ENCODE results near the gene LCP1. TPM values are rescaled to one million over a fixed set of nuclear protein-coding genes. Genes with fewer than 3 reads are reported as not detected.

The LCP1 gene
- total RNA-seq, 1 experiment from 2014 or later, result 1.5 TPM

DNA sequence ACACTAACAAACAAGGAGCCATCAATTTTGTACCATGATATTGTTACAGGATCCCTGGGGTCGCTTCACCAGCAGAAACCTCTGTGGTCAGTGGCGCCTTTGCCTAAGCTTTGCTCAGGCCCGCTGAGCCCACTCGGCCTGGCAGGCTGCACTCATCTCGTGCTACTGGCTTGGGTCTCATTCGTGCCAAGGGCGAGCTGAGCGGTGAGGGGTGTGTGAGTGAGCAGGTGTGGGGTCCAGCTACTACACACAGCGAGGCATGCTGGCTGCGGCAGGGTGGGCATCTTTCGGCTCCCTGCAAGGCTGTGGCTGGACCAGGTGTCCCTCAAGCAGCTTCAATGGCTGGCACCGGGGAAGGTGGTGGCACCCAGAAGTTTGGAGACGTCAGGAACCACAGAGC, 96.2 kb downstream of the LCP1 start:
- ATAC-seq, result no peak
- Histone ChIP-seq H3K4me1 (ENCODE audit: control insufficient read depth, insufficient read depth, low read length) (no peaks in the 10 kb centered on the region), H3K27me3 (ENCODE audit: control insufficient read depth, insufficient read depth, low read length) (no peaks in the 10 kb centered on the region; the same call in 1 of the 2 replicates), H3K9me3 (ENCODE audit: control insufficient read depth, insufficient read depth, low read depth, low read length) (no peaks in the 10 kb centered on the region), H3K27ac (ENCODE audit: low read length) (no peak overlapping the region), H3K4me3 (ENCODE audit: low read depth in 2 of 2, low read length in 2 of 2) (no peak overlapping the region), H3K36me3 (ENCODE audit: control insufficient read depth, insufficient read depth, low read length) (no peaks in the 10 kb centered on the region)
- no peak for DNase-seq (ENCODE audit: low read depth, low spot score)
- BruUV-seq (replicated peaks), result no TSS peak
- intact Hi-C loops (cut with micrococcal nuclease; ENCODE audit: unreplicated experiment), result no loop called here
- in situ Hi-C loops (cut with HindIII; ENCODE audit: low pct_unique_long_range_greater_than_20kb, low sequenced_read_pairs), result no loop called here
- TF ChIP-seq TCF7L2 (IDR thresholded peaks at IDR 0.05; ENCODE audit: low read depth, low read length), result no peak
- TF ChIP-seq, protein P1, sequence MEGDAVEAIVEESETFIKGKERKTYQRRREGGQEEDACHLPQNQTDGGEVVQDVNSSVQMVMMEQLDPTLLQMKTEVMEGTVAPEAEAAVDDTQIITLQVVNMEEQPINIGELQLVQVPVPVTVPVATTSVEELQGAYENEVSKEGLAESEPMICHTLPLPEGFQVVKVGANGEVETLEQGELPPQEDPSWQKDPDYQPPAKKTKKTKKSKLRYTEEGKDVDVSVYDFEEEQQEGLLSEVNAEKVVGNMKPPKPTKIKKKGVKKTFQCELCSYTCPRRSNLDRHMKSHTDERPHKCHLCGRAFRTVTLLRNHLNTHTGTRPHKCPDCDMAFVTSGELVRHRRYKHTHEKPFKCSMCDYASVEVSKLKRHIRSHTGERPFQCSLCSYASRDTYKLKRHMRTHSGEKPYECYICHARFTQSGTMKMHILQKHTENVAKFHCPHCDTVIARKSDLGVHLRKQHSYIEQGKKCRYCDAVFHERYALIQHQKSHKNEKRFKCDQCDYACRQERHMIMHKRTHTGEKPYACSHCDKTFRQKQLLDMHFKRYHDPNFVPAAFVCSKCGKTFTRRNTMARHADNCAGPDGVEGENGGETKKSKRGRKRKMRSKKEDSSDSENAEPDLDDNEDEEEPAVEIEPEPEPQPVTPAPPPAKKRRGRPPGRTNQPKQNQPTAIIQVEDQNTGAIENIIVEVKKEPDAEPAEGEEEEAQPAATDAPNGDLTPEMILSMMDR (IDR thresholded peaks at IDR 0.05), result no peak
- TF ChIP-seq REST (IDR thresholded peaks at IDR 0.05; ENCODE audit: insufficient read depth in 1 of 2, low read depth in 2 of 2, low read length in 1 of 2), result no peak
- no peak for TF ChIP-seq SIN3A (IDR thresholded peaks at IDR 0.05; ENCODE audit: borderline replicate concordance, insufficient read depth, low read depth, low read length)
- TF ChIP-seq POLR2AphosphoS5 (IDR thresholded peaks at IDR 0.05; ENCODE audit: low read depth, low read length), result no peak
- ChIA-PET POLR2A (no interaction called here), CTCF (interaction anchor here (0.6 kb wide), 1 partner anchor 152 kb away, joined by 4 read pairs; no protein-coding TSS in a partner anchor)

DNA sequence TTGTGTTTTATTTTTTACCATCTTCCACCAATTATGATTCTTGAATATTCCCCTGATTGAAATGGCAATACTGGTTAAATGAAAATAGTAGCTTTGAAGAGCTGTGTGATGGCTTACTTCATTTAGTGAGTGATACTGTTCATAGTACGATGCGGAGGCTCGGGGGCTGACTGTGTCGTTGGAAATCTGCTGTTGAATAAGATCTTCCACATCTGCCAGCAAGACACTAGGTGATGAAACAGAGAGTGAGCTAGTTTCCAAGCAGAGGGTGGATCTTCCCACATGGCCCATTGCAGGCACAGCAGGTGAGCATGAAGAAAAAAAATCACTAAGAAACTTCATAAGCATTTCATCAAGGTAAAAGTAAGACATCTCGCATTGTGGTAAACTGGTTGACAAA, 99.7 kb downstream of the LCP1 start:
- no peak for DNase-seq (ENCODE audit: low read depth, low spot score)
- no peak for ATAC-seq
- no peak overlapping the region for H3K4me3 ChIP-seq (ENCODE audit: low read depth in 2 of 2, low read length in 2 of 2)
- TF ChIP-seq REST (IDR thresholded peaks at IDR 0.05; ENCODE audit: insufficient read depth in 1 of 2, low read depth in 2 of 2, low read length in 1 of 2) (no peak), SIN3A (IDR thresholded peaks at IDR 0.05; ENCODE audit: borderline replicate concordance, insufficient read depth, low read depth, low read length) (no peak)
- POLR2A ChIA-PET, result no interaction called here
- BruUV-seq (replicated peaks), result no TSS peak
- in situ Hi-C loops (cut with HindIII; ENCODE audit: low pct_unique_long_range_greater_than_20kb, low sequenced_read_pairs), result no loop called here
- CTCF ChIA-PET, result no interaction called here
- H3K27me3 ChIP-seq (ENCODE audit: control insufficient read depth, insufficient read depth, low read length), result no peaks in the 10 kb centered on the region
- H3K9me3 ChIP-seq (ENCODE audit: control insufficient read depth, insufficient read depth, low read depth, low read length), result no peaks in the 10 kb centered on the region
- no peaks in the 10 kb centered on the region for H3K4me1 ChIP-seq (ENCODE audit: control insufficient read depth, insufficient read depth, low read length)
- H3K27ac ChIP-seq (ENCODE audit: low read length), result no peak overlapping the region
- no peaks in the 10 kb centered on the region for H3K36me3 ChIP-seq (ENCODE audit: control insufficient read depth, insufficient read depth, low read length)
- intact Hi-C loops (cut with micrococcal nuclease; ENCODE audit: unreplicated experiment), result no loop called here

Measured in Panc1 (cell line).